Measurements from ENCODE around the gene C16orf74.
A peak's percentile ranks its signal among the peaks of the same experiment; 100 is the strongest.

Gene C16orf74

DNA sequence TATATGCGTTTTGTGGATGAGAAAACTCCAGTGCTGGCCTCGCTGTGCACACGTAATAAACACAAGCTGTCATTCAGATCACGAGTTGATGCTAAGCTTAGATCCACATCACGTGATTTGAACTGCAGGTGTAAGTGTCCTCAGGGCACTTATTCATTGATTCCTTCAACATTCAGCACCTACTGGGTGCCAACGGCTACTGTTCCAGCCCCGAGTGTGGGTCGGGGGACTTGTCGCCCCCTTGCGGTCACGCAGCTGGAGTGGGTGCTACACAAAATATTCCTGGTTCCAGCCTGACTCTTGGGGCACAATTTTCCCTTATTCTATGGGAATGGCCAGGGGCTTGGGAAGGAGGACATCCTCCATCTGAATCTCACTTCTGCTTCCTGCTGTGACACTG lies 32.2 kb downstream of the C16orf74 start:
- DNase-seq (ENCODE audit: low spot score), result peak; percentile 68

DNA sequence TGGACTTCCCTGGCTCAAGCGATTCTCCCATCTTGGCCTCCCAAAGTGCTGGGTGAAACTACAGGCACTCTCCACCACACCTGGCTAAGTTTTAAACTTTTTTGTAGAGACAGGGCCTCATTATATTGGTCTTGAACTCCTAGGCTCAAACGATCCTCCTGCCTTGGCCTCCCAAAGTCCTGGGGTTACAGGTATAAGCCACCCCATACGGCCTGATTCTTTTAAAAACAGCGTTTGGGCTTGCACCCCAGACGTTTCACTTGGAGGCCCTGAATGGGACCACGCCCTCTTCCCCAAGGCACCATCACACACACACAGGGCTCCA lies 32.8 kb downstream of the C16orf74 start:
- no peak for DNase-seq (ENCODE audit: low spot score)

DNA sequence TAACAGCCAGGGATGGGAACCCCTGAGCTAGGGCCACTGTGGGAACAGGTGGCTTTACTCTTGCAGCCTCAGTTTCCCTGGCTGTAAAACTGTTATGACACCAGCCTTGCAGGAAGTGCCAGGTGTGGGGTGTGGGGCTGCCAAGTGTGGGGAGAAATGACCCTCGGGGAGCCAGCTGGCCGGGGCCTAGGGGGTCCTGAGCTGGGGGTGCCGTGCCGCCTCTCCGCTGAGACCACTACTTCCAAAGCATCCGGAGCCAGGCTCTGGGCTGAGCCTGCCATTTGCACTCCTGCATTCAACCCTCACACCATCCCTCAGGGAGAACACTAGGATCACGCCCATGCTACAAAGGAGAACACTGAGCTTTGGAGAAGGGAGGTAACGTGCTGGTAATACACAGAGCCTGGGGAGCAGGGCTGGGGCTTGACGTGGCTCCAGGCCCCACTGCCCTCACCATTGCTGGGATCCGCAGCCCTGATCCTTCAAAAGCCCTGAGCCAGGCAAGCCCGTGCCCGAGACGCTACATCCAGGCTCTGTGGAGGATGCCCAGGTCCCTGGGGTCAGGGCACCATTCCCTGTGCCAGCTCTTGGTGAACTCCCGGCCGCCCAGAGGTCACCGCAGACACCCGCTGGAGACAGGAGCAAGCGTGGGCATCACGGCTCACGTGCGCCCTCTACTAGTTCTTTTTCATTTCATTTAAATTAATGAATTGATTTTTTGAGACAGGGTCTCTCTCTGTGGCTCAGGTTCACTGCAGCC lies 33.3 kb downstream of the C16orf74 start:
- DNase-seq (ENCODE audit: low spot score), result peak; percentile 87

DNA sequence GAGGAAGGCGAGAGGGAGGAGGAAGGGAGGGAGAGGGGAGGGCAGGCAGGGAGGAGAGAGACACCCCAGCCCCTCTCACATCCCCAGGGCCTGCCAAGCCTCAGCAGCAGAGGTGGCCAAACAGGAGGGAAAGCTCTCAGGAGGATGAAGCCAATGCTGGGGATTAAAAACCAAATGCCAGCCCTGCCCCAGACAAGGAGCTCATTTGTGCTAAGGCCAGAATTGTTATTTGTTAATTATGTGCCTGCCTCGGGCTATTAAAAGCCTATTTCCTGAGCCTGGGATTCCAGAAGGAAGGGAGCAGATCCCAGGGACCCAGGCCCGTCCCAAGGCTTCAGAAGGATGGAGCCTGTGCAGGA lies 34.2 kb downstream of the C16orf74 start:
- DNase-seq (ENCODE audit: low spot score), result no peak

DNA sequence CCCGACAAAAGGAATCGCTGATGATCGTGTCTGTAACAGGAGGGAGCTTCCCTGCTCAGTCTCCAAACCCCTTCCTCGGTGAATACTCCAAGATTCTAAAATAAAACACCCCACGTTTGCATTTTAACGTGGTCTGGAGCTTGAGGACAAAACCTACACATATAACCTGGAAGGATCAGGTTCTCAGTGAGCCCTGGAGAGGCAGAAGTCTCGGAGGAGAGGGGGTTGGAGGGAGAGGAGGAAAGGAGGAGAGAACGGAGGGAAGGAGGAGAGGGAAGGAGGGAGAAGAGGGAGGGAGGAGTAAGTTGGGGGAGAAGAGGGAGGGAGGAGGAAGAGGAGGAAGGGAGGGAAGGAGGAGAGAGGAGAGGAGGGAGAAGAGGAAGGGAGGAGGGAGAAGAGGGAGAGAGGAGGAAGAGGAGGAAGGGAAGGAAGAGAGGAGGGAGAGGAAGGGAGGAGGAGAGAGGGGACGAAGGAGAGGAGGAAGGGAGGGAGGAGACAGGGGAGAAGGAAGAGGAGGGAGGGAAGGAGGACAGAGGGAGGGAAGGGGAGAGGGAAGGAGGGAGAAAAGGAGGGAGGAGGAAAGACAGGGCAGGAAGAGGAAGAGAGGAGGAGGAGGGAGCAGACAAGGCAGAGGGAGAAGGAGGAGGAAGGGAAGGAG lies 34.7 kb downstream of the C16orf74 start:
- DNase-seq (ENCODE audit: low spot score), result no peak

DNA sequence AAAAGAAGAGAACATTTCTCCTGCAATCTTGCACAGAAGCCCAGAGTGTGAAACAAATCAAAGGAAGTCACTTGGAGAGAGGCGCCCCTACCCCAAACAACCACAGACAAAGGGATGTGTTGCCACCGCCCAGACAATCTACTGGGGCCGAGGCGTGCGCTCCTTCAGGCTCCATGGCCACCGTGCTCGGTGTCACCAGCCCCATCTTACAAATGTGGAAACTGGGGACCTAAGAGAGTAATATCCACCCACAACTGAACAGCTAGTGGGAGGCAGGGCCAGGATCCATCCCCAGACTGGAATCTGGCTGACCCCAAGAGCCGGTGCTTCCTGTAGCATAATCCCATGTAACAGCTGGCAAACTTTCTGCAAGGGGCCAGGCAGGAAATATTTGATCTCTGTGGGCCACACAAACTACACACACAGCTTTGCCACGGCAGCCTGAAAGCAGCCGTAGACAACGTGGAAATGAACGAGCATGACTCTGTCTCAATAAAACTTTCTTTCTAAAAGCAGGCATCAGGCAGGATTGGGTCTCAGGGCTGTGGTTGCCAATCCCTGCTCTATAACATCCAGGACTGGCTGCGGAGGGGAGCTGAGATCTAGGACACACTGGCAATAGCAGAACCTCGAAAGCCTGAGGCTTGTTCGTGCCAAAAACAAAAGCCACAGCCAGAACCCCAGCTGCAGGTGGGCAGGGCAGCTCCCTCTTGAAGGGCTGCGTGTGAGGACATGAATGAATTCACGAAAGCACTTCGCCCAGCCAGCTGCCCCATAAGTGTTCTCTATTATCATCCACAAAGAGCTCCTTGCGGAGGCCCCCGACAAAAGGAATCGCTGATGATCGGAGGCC lies 35.5 kb downstream of the C16orf74 start:
- no peak for DNase-seq (ENCODE audit: low spot score)

DNA sequence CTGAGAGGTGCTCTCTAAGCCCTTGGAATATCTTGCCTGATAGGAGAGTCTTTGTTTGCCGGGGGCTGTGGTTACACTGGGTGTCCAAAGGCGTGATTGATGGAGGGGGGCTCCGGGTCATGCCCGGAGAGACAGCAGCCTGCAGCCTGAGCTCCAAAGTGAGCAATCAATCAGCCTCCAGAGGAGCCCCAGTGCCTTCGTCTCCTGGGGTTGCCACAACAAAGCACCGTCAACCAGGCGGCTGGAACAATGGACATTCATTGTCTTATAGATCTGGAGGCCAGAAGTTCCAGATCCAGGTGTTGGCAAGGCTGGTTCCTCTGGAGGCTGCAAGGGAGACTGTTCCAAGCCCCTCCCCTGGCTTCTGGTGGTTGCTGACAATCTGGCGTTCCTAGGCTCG lies 38.1 kb downstream of the C16orf74 start:
- no peak for DNase-seq (ENCODE audit: low spot score)

DNA sequence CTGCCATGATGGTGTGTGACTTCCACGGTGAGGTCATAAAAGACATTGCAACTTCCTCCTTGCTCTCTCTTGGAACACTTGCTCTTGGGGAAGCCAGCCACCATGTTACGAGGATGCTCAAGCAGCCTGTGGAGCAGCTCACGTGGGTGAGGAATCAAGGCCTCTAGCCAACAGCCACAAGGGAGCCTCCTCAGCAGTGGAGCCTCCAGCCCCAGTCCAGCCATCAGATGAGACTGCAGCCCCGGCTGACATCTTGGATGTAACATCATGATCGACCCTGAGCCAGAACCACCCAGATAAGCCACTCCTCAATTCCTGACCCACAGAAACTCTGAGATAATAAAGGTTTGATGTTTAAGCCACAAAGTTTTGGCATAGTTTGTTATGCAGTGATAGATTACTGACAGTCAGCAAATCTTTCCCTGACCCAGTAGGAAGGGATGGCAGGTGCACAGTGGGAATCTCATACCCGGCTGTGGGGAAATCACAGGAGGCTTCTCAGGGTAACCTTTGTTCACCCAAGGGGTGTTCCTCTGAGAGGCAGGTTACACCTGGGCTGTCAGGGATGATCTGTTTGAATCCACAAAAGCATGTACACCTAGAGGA lies 38.8 kb downstream of the C16orf74 start:
- no peak for DNase-seq (ENCODE audit: low spot score)

DNA sequence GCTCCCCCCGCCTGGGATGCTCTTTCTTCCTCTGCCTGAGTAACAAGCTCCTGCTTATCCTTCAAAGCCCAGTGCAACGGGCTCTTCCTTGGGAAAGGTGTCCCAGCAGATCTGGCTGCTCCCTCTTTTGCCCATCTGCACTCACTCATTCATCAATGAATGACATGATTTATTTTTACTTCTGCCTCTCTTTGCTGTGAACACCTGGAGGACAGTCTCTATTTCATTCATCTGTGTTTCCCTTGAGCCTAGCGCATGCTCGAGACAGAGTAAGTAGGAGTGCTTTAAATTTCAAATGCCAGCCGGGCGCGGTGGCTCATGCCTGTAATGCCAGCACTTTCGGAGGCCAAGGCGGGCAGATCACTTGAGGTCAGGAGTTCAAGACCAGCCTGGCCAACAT lies 40.2 kb downstream of the C16orf74 start:
- no peak for DNase-seq (ENCODE audit: low spot score)

DNA sequence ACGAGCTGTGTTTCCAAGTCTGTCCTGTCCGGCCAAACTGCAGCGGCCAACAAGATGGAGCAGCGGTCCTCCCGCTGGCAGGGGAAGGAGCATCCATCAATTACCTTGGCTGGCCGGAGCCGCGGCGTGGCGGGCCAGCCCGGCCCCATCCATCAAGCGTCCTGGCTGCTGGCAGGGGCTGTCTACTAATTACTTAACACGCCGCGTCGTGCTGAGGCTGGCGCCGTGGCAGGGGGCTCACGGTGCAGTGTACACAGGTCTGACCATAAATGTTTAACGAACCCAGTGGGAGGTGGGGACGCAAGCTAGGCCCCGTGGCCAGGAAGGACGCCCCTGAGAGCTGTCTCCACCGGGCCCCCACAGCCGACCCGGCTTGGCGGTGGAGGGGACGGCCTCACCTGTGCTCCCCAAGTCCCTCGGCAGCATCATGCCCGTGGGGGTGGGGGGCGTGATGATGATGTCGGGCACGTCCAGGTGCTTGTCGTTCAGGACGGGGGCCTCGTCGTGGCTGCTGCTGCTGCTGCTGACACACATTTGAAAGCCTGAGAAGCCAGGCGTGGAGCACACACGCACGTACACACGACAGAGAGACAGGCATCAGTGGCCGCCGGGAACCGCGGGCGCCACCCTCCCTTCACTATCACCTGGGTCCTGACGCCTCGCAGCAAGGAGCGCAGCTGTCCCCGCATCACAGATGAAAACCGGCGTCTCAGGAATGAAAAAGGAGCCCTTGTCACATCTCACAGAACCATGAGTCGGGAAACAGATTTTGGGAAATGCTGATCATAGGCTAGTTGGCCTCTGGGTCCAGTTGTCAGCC lies 40.9 kb downstream of the C16orf74 start:
- no peak for DNase-seq (ENCODE audit: low spot score)

DNA sequence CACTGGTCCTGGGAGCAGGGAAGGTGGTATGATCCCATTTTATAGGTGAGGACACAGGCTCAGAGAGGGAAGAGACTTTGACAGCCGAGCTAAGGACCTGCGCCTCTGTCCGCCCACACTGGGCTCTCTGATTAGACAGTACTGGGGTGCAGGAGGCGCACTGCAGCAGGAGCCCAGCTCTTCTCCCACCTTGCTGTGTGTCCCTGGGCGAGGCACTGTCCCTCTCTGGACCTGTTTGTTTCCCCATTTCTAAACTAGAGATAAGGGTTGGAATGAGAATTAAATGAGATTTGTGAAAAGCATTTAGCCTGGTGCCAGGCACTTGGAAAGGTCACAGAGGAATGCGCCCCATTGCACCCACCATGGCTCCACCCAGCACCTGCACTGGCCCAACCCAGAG lies 42.6 kb downstream of the C16orf74 start:
- no peak for DNase-seq (ENCODE audit: low spot score)

DNA sequence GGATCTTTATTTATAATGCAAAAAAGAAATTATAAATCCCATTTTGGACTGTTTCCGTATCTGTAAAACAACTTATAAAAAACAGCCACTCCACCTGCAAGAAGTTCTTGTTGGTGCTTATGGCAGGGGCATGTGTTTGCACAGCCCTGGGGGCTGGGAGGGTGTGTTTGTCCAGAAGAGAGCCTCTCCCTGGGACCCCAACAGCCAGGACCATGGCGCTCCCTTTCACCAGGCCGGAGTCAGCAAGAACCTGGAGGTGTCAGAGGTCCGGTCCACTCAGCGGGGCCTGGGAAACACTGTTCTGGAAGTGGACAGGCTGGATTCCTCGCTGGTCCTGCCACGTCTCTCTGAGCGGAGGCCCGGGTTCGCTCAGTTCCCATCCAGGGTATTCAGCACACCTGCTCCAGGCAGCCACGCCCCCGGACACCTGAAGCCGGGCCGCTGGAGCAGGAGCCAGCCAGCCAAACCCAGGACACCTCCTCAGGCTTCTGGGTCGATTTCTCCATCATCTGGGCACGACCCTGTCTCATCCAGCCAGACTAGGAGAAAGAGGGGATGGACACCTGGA lies 43.3 kb downstream of the C16orf74 start:
- DNase-seq (ENCODE audit: low spot score), result no peak

DNA sequence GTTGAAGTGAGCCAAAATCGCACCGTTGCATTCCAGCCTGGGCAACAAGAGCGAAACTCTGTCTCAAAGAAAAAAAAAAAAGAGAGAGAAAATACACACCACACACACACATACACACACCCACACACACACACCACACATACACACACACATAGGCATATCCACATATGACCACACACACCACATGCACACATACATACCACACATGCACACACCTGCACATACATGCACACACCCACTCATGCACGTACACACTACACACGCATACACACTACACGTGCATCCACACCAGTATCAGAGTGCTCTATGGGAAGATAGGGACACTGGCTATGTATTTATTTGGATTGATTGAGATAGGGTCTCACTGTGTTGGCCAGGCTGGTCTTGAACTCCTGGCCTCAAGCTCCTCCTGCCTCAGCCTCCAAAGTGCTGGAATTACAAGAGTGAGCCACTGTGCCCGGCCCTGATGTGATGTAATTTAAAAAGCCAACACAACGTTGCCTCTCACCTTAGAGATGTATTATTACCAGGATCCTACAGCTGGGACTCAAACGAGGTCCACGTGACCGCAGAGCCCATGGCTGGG lies 44.4 kb downstream of the C16orf74 start:
- DNase-seq (ENCODE audit: low spot score), result no peak

DNA sequence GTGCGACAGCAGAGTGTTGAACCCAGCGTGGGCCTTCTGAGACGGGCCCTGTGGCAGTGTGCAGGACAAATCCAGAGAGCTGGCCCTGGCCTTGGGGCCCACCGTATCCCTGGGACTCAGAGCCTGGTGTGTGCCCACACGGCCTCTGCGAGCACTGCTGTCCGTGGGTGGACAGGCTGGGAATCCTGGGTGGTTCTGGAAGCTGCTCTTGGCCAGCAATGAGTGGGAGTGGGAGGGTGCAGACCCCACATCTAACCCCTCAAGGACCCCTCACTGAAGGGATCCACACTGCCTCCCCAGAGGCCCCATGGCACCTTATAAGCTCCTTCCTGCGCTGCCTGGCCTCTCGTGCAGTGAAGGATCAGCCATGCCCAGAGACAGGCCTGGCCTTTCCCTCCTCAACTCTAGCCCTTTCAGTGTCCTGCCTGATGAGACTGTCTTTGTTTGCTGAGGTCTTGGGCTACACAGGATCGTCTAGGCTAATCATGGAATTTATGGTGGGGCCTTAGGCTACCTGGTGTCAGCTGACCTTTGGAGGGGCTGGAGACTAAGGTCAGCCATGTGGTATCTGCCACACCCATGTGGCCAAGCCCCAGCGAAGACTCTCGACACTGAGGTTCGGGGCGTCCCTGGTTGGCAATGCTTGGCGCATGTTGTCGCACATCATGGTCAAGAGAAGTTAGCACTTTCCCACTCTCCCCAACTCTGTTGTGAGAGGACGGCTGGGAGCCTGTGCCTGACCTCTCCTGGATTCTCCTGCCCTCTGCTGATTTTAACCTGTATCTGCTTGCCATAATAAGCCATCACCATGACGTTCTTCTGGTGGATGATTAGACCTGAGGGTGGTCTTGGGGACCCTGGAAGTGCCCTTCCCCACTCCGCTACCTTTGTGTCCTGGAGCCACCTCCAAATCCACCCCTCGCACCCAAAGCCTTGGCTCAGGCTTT lies 45.7 kb downstream of the C16orf74 start:
- DNase-seq (ENCODE audit: low spot score), result no peak

DNA sequence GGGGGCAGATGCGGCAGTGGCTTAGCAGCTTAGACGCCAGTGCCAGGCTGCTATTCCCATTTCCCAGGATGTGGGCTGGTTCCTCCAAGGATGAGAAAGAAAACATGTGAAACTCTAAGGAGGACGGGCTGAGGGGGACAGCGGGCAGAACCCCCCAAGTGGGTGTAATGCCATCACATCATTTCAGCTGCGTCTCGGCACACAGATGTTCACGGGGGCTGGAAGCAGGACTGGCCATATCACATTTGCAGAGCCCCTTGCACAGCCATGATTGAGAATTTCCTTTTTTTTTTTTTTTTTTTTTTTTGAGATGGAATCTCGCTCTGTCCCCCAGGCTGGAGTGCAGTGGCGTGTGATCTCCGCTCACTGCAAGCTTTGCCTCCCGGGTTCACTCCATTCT lies 46.9 kb downstream of the C16orf74 start:
- DNase-seq (ENCODE audit: low spot score), result no peak

DNA sequence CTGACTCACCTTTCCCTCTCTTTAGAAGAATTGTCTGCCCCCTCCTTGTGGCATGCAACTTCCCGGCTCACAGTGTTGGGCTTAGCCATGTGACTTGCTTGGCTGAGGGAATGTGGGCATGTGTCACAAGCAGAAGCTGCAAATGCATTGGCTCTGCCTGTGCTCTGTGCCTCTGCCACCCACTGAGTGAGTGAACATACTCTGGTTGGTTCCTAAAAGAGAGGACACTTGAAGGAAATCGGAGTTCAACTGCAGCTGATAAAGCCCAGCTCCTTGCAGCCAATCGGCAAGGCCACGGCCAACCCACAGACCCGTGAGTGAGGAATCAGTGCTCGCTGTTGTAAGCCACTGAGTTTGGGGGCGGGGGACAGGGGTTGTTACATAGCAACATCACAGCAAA lies 51.3 kb downstream of the C16orf74 start:
- no peak for DNase-seq (ENCODE audit: low spot score)

DNA sequence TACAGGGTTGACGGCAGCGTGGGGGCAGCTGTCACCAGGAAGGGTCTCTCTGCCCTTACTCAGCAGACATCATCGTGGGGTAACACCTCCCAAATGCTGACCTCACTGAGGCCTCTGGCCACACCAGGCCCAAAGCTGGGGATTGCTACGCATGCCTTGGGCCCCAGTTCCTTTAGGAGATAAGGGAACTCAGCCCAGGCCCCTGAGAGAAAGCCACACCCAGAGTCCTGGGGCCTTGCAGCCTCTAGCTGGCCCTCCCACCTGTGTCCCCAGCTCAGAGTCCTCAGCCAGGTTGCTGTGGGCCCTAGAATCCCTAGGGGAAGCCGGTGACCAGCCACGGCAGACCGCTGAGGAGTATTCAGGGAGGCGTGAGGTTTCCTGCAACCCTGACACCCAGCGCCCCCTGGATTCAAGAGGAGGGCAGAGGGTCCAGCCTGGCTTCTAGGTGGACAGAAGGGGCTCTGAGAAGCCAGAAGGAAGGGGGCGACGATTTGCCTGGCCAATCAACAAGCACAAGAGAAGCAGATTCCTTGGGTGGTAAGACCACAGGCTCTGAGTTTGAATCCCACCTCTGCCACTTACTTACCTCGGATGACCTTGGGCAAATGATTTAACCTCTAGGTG lies 51.8 kb downstream of the C16orf74 start:
- peak; percentile 66 for DNase-seq (ENCODE audit: low spot score)

DNA sequence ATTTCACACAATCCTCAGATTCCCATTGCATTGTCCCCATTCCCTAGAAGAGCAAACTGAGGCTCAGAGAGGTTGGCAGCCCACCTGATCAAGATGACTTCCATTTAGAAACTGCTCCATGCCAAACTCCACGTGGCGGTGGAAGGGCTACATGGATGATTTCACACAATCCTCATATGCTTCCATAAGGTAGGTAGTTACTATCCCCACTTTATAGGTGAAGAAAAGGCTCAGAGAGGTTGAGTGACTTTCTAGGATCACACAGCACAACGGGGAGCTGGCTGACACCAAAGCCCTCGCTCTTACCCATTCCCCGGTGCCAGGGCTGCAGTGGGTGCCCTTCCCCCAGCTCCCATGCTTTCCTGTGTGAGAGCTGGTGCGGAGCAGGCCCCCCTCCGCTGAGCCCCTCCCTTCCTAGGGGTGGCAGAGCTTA lies 52.4 kb downstream of the C16orf74 start:
- no peak for DNase-seq (ENCODE audit: low spot score)

DNA sequence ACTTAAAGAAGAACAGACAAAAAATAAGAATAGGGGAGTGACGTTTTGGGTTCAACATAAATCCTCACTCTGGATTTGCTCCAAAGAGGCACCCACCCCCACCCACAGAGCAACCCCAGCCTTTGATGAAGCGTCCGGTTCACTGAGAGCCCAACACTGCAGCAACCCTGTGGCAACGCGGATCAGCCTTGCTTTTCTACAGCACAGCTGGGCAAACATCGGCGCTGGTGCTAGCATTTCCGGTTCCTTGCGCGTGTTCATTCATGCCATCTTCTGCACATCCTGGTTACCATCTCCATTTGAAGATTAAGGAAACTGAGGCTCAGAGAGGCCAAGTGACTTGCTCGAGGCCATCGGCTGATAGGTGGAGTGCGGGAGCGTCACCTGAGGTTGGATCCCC lies 53.5 kb downstream of the C16orf74 start:
- DNase-seq (ENCODE audit: low spot score), result no peak

All from iPS-NIHi11 (cell line).